ENCODE measurements around the gene CRTC3.

The CRTC3 gene

DNA sequence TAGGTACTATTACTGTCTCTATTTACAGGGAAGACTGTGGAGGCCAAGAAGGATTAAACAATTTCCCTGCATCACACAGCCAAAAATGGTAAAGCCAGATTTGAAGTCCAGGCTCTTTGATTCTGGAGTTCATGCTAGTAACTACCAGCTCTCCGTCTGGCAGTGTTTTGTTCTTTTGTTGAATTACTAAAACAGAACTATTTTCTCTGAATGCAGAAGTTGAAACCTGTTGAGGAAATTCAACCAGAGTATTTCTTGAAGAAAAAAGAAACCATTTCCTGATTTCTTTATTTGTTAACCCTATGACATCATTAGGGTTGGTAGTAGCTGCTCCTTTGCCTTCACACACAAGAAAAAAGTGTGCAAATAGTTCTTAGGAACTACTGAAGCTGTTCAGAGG lies 34.3 kb downstream of the CRTC3 start:
- DNase-seq (ENCODE audit: low spot score) = no peak

DNA sequence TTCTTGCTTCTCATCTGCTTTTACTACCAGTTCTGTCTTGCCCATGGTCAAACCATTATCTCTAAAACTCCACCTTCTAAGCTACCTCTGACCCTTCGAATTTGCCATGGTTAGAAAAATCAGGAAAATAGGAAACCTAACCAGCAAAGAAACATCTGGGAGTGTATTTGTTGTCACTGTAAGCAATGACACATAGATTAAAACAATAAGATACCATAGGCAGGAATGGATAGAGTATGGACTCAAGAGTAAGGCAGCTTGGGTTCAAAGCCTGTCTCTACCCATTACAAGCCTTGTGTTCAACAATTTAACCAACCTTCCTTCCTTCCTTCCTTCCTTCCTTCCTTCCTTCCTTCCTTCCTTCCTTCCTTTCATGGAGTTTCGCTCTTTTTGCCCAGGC lies 34.9 kb downstream of the CRTC3 start:
- no peak for DNase-seq (ENCODE audit: low spot score)

DNA sequence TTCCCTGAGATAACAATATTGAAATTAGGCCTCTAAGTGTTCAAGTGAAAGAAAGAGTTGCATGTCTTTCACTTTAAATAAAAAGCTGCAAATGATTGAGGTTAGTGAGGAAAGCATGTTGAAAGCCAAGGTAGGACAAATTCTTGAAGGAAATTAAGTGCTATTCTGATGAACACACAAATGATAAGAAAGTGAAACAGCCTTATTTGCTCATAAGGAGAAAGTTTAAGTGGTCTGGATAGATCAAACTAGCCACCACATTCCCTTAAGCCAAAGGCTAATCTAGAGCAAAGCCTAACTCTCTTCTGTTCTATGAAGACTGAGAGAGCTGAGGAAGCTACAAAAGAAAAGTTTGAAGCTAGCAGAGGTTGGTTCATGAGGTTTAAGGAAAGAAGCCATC lies 36.1 kb downstream of the CRTC3 start:
- DNase-seq (ENCODE audit: low spot score) = no peak

DNA sequence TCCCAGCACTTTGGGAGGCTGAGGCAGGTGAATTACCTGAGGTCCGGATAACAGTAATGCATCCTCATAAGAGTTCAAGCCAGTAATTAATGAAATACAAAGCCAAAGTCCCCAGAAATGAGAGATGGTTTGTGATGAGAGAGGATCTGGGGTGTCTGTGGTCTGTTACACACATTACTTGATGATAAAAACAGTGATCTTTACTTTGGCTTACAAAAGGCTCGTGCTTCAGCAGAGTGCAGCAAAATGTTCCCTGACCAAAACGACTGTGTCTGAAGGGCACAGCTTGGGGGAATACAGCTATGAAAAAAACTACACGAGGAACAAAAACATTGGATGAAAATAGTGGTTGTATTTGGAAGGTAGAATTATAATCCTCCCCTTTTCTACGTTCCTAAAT lies 40.9 kb downstream of the CRTC3 start:
- no peak for DNase-seq (ENCODE audit: low spot score)

DNA sequence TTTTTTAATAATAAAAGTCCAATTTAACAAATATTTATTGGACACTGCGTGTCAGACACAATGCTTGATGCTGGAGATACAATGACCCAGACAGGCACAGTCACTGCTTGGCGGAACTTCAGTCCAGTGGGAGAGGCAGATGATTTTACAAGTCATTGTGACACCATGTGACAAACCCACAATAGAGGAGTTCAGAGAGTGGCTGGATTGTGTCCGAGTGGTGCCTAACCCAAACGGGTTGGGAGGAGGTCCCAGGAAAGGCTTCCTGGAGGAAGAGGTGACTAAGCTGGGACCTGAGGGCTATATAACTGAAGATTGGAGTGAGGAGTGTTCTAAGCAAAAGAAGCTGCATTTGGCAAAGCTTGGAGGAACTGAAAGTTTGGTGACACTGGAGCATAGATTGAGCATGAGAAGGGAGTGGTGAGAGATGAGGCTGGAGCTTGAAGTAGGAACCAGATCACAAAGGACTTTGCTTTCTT lies 41.4 kb downstream of the CRTC3 start:
- peak; percentile 31 for DNase-seq (ENCODE audit: low spot score)

DNA sequence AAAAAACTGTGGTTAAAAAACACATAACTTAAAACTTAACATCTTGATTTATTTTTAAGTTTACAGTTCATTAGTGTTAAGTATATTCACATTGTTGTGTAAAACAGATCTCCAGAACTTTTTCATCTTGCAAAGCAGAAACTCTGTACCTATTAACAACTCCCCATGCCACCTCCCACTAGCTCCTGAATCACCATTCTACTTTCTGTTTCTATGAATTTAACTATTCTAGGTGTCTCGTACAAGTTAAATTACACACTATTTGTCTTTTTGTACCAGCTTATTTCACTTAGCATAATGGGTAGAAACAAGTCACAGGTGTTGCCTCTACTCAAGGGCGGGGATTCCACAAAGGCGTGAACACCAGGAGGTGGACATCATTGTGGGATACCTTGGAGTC lies 43.2 kb downstream of the CRTC3 start:
- DNase-seq (ENCODE audit: low spot score) = no peak

DNA sequence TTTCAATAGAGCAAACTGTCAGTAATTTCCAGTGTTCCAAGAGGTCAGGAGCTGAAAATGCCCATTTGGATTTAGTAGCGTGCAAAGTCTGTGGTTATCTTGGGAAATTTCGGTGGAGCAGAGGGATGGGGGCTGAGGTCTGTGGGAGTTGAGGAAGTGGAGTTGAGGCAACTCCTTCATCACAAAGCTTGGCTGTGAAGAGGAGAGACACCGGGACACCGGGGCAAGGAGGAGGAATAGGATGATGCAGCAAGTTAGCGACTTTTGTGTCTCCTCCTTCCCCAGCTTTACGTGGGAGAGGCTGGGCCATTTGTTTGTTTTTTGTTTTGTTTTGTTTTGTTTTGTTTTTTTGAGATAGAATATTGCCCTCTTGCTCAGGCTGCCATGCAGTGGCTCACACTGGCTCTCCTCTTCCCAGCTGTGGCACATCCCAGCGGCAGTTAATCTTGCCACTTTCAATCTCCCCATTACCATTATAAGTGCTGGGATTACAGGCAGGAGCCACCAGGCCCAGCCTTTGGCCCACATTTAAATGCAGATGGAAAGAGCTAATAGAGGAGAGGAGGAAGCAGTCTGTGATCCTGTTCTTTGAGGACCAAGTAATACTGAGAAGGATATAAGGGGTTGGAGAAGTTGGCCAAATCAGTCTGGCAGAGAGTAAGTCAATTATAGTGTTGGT lies 47.1 kb downstream of the CRTC3 start:
- DNase-seq (ENCODE audit: low spot score) = no peak

DNA sequence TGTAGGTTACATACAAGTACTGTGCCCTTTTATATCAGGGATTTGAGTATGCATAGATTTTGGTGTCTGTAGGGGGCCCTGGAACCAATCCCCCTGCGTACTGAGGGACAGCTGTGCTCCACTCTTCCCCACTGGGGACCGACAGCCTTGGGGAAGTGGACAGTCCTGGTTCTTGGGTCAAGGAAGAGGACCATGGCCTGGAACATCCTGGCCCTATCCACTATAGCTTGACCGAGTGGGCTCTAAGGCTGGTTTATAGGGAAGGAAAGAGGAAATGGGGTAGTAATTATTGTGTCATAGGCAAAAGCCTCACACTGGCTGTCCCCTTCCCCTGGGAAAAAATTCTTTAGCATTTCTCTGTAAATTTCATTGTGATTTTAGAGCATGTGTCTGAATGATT lies 49.5 kb downstream of the CRTC3 start:
- DNase-seq (ENCODE audit: low spot score) = no peak

DNA sequence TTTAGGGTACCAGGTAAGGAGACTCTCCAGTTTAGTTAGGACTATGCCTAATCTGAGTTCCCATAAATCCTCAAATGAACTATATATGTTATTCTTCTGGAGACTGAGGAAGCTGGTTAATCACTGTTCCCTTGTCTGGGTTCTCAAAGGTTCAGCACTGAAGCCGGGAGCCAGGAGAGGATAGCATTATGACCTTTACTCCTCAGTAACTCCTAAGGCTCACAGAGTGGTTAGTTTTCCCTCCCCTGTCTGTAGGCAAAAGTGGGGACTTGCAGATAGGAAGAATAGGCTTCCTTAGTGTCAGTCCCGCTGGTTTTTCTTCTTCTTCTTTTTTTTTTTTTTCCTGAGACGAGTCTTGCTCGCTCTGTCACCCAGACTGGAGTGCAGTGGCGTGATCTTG lies 50.4 kb downstream of the CRTC3 start:
- no peak for DNase-seq (ENCODE audit: low spot score)

DNA sequence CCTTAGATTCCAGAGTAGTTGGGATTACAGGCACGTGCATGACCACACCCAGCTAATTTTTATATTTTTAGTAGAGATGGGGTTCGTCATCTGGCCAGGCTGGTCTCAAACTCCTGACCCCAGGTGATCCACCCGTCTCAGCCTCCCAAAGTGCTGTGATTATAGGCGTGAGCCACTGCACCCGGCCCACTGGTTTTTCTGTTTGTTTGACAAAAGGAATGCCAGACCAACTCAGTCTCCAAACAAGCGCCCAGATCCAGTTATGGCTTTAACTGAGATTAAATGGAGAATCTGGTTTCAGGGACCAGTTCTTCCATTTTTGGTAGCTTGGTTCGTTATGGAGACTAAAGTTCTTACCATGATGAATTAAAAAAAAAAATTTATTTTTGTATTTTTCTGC lies 50.8 kb downstream of the CRTC3 start:
- no peak for DNase-seq (ENCODE audit: low spot score)

DNA sequence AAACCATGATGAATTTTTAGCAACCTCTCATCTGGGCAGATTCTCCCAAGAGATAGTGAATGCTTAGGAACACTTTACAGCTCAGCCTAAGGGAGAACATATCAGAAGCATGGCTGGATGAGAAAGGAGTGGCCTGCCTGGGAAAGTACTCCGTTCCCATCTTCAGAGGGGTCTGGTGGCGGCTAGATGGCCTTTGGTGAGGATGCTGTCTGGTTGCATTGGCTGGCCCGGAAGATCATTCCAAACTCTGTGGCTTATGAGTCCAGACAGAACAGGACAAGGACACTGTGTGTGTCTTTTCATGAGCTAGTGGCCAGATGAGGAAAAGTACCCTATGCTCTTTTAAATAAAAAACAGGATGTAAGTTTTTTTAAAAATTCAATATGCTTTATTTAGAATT lies 51.2 kb downstream of the CRTC3 start:
- no peak for DNase-seq (ENCODE audit: low spot score)

DNA sequence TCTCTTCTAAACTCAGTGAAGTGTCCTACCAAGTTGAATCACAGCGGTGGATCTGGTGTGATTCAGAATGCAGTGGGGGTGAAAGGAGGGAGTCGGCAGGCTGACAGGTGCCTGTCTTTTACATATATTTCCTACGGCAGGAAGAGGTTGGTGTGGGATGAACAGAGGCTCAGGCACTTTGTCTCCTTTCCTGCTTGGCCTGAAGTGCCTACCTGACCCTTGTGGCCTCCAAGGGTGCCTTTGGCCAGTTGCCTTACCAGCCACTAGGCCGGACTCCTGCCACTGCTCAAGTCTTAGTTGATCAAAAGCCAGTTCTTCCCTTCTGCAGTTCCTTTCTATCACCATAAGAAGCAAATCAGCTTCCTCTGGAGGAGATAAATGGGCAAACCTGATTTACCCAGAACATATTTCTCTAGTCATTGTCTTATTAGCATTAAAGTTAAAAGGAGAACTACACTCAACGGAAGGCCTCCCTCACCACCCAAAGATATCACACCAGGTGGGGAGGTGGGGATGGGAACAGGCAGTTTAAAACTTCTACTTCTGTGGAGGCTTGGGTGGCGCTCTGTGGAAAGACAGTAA lies 52.1 kb downstream of the CRTC3 start:
- DNase-seq (ENCODE audit: low spot score) = no peak

DNA sequence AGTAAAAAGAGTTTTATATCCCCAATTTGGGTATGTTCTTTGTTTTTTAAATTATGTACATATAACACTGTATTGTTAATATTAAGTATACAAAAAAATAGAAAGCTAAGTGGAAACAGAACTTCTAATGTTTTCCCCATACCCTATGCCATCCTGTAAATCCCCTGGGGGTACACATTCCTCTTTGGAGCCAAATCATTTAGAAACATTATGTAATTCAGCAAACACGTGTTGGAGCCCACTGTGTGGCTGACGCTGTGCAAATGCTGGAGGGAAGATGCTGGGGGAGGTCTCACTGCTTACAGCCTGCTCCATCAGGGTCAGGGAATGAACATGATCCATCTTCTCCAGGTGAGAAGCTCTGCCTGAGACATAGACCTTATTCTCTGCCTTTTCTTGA lies 52.8 kb downstream of the CRTC3 start:
- no peak for DNase-seq (ENCODE audit: low spot score)

DNA sequence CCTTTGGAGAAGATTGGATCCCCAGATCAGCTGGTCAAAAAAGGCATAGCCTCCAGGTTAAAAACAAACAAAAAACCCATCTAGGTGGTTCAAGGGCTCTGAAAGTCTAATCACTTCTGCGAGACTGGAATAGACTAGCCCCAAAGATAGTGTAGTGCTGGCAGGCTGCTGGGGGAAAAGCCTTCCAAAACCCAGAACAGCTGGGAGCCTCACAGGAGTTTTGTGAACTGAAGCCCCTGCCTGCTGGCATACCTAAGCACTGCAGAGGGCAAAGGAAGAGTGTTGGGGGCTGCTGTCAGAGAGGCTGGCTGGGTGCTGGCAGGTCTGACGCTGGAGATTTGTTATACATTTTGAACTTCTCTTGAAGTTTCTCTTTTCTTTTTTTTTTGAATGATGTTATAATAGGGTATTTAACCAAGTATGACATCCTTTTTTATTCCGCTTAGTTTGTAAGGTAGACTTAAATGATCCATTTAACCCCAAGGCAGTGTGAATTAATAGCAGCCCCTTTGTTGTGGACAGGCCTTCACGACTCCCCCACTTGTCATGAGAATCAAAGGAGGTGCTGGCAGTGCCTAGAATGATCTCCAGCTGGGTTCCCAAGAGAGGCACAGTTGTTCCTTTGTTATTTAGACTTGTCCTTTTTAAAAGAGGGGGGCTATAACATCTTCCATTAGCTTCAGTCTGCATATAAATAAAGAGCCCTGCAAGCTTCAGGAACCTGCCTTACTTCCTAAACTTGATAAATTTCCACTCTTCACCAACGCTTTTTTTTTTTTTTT lies 53.9 kb downstream of the CRTC3 start:
- peak; percentile 64 for DNase-seq (ENCODE audit: low spot score)

DNA sequence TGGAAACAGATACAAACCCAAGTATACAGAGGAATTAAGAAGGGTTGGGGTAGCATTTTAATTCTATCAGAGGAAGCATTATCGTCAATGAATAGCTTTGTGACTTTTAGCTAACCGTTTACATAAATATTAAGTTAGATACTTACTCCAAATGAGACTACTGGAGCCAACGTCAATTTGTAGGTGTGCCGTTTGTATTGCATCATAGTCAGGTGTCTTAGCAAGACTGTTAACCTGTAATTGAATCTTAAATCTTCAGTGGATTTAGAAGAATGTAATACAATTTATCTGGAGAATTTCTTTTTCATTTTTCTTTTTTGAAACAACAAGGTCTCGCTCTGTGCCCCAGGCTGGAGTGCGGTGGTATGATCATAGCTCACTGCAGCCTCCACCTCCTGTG lies 55.1 kb downstream of the CRTC3 start:
- DNase-seq (ENCODE audit: low spot score) = no peak

DNA sequence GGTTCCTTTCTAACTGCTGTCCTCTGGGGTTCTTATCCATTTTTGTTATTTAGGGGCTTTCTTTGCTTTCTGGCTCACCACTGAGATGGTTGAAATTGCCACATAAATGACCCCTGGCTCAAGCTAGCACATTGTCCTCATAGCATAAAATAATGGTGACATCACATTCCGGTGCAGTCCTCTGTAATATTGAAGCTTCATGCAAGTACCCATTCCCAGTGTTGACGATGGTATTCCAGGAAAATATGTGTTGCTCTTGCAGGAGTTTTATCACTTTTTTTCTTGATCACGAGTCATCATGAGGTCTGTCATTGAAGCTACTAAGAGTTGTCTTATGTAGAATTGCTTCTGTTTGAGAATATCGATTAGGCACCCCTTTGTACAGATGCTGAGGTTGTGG lies 56.1 kb downstream of the CRTC3 start:
- no peak for DNase-seq (ENCODE audit: low spot score)

DNA sequence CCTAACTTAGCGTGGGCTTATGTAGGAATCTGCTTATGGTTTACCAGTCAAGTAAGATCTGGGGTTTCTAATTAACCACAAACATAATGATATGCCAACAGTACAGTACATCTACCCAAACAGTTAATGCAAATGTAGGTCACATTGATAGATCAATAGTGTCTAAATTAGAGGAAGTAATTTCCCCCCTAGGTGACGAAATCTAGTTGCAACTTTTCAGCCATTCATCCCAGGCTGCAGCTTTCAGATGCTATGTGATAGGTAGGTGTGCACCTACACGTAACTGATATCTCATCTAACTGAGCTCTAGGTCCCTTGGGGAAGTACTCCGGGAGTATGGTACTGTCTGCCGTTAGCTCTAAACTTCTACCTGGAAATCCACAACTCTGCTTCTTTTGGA lies 57.2 kb downstream of the CRTC3 start:
- no peak for DNase-seq (ENCODE audit: low spot score)

DNA sequence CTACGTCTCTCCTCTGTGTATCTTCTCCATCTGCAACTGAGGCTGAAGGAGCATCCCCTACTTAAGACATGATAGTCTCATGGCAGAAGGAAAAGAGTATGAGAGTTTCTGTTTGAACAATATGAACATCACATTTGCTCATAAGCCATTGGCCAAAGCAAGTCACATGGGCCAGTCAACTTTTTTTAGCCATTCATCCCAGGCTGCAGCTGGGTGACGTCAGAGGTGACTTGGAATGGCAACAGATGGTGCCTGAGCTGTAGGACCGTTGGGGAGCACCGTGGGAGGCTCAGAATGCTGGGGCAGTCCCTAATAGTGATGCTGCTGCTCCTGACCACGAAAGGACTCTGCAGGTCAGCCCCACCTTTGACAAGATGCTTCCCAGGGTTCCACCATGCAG lies 58.7 kb downstream of the CRTC3 start:
- DNase-seq (ENCODE audit: low spot score) = no peak

DNA sequence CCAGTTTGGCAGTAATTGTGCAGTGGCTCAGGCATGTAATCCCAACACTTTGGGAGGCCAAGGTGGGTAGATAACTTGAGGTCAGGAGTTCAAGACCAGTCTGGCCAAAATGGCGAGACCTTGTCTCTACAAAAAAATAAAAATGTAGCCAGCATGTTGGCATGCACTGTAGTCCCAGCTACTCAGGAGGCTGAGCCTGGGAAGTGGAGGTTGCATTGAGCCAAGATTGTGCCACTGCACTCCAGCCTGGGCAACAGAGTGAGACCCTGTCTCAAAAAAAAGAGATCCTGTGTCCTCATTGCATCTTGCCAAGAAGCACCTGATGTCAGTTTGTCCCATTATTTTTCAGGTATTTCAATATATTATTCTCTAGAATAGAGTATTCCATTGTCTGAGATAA lies 61.8 kb downstream of the CRTC3 start:
- DNase-seq (ENCODE audit: low spot score) = no peak

DNA sequence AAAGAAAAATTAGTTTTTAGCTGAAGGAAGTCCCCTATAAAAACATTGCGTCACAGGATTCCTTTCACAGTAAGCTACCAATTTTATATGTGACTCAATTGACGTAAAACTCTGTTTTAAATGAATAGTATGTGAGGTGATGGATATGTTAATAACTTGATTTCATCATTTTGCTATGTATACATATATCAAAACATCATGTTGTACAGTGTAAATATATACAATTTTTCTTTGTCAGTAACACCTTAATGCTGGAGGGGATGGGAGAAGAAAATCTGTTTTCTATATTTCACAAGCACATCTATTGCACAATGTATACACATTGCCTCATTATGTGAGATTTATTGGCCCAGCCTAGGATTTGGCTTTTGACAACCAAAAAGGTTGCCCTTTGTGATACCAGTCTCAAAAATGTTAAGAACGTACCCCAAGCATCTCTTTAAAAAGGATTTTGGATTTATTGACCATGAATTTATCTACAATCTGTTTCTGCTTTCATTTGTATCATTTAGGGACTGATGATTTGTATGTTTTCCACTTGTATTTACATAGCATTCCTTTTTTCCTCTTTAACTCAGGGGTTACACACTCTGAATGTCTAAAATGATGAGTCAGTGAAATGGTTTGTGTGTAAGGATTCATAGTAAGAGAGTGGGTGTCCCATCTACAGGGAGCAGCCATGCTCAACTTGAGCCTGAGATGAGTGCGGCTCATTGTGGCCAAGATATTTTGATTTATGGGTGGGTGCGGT lies 62.6 kb downstream of the CRTC3 start:
- DNase-seq (ENCODE audit: low spot score) = no peak

DNA sequence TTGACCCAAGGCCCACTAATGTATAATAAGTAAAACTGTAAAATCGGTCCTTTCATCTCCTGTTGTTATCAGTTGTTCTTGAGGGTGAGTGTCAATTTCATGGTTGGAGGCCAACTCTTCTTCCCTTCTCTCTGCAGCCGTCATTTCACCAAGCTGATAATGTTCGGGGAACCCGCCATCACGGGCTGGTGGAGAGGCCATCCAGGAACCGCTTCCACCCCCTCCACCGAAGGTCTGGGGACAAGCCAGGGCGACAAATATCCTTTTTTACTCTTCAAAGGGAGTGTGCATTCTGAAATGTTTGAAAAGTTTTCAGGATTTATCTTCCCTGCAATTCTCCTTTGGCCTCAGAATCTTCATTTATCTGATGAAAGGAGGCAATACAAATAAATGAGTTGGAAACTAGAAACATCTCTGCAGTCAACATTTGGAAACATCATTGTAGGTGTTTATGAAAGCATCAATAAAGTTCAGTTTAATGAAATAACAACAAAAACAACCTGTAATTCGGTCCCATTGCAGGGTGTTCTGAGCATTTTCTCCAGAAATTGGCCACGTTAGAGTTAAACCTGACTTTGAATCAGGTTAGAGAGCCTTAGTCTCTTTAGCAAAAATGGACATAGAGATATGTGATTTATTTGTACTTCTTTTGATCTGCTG lies 63.9 kb downstream of the CRTC3 start:
- no peak for DNase-seq (ENCODE audit: low spot score)

DNA sequence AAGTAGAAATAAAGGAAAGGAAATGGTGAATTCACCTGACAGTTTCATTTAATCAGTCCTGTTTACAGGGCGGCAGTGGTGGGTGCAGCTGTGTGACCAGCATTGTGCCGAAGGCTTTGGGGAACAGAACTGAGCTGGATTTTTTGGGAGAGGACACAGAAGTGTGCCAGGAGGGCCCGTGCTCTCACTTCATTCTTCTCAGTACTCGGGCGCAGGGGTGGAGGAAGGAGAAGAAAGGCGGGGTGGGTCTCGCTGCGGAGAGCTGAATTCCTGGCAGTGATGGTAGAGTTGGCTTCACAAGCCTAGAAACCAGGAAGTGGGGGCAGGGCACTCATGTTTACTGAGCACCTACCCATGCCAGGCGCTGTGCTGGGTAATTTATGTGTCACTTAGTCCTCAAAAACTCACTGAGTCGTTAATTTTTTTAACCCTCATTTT lies 64.6 kb downstream of the CRTC3 start:
- no peak for DNase-seq (ENCODE audit: low spot score)
